GM12801 (cell line): ENCODE data around the gene TLR5.

Source experiments
- CTCF ChIP-seq: IDR thresholded peaks from one replicate; pipeline ENCODE4 v1.5.1; 2011; ENCODE audit warnings: control low read depth; ENCODE audit not compliant: insufficient read length; ENCODE audit errors: extremely low read depth

TLR5 gene

GRCh38 chr1:223180731-223181321 lies 37.8 kb upstream of the TLR5 start:
- no peak for TF ChIP-seq CTCF

- TF ChIP-seq CTCF, result no peak
Observed at GRCh38 chr1:223179786-223180185, 36.7 kb upstream of the TLR5 start.

GRCh38 chr1:223179280-223179679 lies 36.2 kb upstream of the TLR5 start:
- TF ChIP-seq CTCF, result no peak

DNA sequence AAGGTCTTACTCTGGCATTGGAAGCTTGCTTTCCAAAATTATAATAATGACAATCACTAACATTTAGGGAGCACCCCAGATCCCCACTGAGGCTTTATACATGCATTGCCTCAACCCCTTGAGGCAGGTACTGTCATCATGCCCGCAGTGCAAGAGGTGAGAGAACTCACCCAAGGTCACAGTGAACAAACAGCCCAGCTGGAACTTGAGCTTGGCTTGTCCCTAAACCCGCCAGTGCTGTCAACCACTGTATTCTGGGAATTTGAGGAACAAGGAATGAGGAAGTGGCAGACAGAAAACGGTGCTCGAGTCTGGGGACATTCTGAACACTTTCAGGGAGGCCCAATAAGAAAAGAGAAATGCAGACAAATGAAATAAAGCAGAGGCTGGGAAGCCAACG lies 34.6 kb upstream of the TLR5 start:
- TF ChIP-seq CTCF, result no peak

DNA sequence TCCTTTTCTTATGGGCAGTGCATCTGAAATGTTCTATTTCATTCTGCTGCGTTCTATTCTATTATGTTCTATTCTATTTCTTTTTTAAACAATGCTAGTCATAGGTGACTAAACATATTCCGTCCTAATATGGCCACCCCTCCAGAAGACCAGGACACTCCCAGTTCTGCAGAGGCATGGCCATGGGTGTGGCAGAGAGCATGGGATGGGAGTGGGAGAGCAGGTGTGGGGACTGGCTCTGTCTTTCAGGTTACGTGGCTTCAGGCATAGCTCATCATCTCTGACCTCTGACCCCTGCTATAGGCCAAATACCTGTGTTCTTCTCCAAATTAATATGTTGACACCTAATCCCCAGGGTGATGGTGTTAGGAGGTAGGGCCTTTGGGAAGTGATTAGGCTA lies 33.4 kb upstream of the TLR5 start:
- TF ChIP-seq CTCF, result no peak

DNA sequence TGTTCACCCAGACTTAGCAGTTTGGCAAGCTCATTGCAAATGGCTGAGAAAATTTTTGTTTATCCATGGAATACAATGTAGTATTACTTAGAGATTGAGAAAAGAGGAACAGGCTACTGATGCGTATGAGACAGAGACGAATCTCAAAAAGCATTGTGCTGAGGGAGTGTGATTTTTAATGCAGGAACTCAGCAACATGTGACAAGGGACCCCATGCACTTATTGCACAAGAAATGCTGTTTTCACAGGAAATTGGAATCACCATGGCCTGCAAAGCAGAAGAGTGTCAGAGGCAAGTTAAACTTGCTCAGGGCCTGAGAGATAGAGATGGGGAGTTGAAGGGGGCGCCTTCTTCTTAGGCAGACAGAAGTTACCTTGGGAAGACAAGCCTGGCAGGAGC lies 32.6 kb upstream of the TLR5 start:
- no peak for TF ChIP-seq CTCF

DNA sequence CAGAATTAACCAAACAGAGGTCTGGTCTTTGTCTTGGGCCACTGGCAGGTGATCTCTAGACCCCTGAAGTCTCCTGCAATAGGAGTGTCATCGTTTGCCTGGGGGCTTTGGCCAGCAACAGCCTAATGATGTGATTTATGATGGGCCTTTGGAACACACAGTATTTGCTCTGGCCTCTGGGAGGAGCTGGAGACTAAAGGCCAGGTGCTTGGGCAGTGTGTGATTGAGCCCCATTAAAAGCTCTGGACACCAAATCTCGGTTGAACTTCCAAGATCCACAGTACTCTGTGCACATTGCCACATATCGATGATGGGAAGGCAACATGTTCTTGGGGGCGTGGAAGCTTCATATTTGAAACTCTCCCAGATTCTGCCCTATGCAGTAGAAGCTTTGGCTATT lies 32.0 kb upstream of the TLR5 start:
- no peak for TF ChIP-seq CTCF
